Stimulated activated CD8-positive, alpha-beta memory T cell treated with anti-CD3 and anti-CD28 coated beads, Interleukin-4, amount 100 ng/mL, for 1 hour (primary cell): ENCODE measurements around the gene BGLAP.

Experiments used
- DNase-seq, 2 donors: peaks; one replicate each; pipeline ENCODE4 v3.0.0-alpha.2; 2020; ENCODE audit warnings: low read depth in 2 of 2, low spot score in 1 of 2

The BGLAP gene

GRCh38 chr1:156291226-156292061 is 49.5 kb downstream of the BGLAP start:
- DNase-seq, result no peak
